HG03045 (cell line): Measurements from ENCODE around the gene ZDHHC11.
"Not testable (repeated sequence)": the region's sequence is repeated elsewhere in the genome, so short reads cannot be mapped to it uniquely, and the experiment has no call there.

Experiments used
- ATAC-seq: cut with Tn5 transposase; IDR thresholded peaks from one replicate; pipeline ENCODE4 v1.9.1; 2021; ENCODE audit warnings: mild to moderate bottlenecking, moderate library complexity; ENCODE audit not compliant: unreplicated experiment

The ZDHHC11 gene

GRCh38 chr5:763998-764781, 86.6 kb downstream of the ZDHHC11 start:
- no peak for ATAC-seq

DNA sequence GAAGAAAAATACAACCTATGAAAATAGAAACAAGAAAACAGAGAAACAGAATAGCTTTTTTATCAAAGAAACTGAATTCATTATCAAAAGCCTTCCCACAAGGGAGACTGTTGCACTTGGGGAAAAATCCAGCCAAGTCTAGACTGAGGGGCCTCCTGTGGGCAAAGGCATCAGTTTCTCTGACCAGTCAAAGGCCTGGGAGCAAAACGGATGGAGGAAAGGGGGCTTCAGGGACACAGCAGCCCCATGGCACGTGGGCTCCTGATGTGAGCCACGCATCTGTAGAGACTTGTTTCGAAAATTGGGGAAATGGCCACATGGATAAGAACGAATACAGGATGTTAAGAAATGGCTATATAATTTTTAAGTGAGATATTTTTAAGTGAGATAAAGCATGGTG, 87.4 kb downstream of the ZDHHC11 start:
- ATAC-seq = no peak

GRCh38 chr5:762996-763395, 87.8 kb downstream of the ZDHHC11 start:
- not testable (repeated sequence) for ATAC-seq

DNA sequence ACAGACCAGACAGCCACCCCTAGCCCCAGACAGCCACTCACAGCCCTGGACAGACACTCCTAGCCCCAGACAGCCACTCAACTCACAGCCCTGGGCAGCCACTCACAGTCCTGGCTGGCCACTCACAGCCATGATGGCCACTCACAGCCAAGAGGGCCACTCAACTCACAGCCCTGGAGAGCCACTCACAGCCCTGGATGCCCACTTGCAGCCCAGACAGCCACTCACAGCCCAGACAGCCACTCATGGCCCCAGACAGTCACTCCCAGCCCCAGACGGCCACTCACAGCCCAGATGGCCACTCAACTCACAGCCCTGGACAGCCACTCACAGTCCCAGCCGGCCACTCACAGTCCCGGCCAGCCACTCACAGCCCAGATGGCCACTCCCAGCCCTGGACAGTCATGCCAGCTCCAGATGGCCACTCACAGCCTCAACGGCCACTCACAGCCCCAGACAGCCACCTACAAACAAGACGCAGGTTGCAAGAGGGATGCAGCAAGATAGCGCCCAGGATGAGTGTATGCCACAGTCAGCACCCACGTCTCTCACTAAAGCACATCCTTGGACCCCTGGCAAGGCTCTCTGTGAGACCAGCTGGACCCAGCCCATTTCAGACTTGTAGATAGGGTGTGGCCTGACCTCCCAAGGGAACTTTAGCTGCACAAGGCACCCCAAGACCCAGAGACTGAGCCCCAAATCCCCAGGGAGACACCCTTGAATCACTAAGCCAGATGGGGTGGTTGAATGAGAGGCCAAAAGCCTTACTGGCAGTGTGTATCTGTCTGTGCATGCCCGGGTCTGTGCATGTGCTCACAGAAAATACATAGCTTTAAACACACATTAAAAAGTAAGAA, 88.7 kb downstream of the ZDHHC11 start:
- ATAC-seq = no peak

DNA sequence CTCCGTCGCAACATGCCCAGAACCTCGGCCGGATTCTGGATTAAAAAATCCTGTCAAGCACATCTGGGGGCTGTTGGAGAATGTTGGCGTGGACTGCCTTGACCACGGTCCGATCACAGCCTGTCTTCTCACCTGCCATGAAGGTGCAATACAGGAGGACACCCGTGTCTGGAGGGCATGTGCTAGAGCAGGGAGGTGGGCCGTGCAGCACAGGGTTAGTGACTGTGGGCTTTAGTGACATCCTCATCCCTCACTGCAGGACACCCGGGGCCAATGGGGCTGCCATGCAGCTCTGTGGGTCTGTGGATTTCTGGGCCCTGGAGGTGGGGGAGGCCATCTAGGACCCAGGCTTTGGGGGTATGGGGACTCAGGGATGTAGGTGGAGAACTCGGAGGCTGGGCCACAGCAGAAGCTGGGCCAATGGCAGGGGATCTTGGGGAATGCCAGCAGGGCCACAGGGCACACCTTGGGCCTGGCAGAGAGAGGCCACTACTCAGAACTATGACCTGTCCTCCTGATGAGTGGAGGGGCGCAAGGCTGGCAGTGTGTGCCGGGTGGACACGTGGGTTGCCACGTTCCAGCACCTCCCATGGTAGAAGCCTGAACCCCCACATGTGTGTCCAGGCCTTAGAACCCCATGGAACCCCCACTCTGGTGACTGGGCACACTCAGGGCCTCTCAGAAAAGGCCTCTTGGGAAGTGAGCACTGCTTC, 89.6 kb downstream of the ZDHHC11 start:
- ATAC-seq = no peak

DNA sequence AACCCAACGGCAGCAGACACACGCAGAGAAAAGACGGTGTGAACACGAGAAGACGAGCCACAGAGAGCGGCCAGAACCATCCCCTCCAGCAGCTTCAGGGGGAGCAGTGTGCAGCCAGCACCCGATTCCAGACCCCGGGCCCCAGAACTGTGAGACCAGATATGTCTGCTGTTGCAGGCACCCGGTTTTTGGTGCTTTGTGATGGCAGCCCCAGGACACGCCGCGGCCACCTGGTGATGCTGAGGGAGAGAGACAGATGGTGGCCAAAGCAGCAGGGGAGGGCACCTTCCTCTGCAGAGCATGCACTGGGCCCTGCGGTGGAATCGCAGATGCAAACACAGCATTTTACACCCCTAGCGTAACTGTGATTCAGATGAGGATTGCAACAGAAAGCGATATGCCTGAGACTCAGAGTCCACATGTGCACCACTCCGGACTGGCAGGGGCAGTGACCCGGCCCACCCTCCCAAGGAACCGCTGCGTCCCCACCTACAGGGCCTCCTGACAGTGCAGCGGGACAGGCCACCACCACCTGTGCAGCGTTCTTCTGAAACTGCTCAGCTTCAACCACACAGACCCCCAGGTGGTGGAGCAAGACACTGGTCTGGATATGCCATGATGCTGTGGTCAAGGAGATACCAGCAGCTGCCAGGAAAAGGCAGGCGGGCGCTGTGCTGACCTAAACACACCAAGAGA, 90.3 kb downstream of the ZDHHC11 start:
- ATAC-seq = no peak

DNA sequence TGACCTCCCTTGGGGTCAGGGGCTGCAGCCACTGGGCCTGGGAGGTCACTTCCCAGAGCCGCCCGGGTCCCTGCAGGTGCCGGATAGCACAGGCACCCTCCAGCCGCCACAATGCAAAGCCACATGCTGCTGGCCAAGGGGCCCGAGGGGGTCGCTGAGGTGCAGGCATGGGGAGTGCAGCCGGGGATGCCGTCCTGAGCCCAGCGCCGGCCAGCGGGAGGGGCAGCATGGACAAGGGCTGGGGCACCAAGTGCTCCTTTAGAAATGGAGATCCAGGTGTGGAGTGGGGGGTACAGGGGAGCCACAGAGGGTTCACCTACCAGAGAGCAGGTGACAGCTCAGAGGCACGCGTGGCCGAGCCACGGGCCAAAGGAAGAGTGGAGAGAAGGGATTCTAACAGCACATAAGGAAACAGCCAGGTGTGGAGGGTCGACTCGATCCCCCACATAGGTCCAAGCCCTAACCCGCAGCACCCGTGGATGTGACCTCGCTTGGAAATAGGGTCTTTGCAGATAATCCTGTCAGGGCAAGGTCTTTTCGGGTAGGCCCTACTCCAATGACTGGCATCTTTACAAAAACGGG, 90.9 kb downstream of the ZDHHC11 start:
- ATAC-seq = no peak

DNA sequence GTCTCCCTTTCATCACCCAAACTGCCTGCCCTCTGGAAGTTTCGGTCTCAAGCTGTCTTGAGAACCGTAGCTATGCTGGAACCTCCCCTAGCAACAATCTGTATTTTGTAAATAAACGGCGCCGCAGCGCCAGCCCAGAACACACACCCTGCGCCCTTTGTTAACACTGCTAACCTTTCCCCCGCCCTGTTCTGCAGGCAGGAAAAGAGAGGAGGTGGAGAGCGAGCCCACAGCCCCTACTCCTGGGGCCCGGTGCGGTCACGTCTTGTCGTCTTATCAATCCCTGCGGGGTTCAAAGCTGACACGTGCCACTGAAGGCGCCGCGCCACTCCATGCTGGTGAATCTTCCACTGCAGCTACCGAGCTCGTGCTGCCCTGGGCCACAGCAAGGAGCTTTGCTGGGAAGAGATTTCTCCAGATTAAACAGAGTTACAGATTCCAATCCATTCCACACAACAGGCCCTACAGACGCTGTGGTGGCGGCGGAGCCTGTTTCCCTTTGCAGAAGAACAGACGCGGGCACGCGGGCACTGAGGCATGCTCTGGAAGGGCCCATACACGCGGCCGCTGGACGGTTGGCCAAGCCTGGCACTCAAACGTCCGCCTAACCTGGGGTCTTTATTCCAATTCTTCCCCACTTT, 91.6 kb downstream of the ZDHHC11 start:
- ATAC-seq = no peak

- ATAC-seq = no peak
Measured at GRCh38 chr5:758698-759053, 92.1 kb downstream of the ZDHHC11 start.

DNA sequence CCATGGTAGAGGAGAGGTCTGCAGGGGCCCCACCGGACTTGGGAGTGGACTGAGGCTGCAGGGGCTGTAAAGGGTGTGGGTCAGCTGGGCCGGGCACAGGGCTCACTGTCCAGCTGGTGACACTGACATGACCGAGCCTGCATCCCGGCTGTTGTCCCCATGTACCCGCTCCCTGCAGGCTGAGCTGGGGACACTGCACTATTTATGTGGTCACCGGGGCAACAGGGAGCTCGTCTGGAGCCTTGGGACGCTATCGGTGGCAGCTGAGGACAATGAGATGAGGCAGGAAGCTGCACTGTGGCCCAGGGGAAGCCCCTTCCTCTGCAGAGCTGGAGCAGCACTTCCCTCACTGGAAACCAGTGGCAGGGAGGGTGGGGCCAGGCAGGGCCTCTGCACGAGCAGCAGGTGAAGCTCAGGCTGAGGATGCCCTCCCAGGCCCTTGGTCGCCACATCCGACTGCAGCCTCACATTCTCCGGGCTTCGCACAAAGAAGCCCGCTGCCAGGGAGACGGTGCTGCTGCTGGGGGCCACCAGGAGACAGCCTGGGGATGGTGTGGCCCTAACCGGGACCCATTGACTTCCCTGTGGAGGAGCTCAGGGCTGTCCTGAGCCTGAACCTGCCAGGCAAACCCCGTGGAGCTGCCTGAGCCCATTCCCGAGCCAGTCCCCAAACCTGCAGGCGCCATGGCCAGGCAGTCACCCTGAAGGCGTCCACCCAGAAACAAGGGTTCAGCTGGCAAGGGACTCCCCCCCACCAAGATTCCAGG, 92.7 kb downstream of the ZDHHC11 start:
- ATAC-seq = no peak

DNA sequence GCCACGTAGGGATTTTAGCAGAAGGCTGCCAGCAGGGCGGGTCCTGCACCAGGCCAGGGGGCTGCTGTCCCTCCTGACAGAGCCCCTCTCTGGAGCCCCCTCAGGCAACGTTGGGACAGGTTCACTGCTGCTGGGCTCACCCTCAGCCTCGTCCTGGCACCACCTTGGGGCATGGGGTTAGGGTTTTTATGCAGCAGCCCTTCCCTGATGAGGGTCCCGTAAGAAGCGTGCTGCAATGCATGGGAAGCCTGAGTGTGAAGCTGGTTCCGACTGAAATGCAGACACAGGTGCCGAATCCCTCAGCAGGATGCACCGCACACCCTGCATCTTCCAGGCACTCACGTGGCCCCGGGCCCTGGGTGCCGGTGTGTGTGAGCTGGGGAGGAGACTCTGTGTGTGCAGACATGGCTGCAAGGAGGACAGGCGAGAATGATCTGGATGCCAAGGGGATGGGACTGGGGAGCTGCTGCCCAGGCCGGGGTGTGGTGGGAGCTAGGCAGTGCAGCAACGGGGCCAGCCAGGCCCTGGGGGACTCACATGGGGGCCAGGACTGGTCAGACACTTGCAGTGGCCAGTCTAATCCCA, 93.3 kb downstream of the ZDHHC11 start:
- no peak for ATAC-seq

DNA sequence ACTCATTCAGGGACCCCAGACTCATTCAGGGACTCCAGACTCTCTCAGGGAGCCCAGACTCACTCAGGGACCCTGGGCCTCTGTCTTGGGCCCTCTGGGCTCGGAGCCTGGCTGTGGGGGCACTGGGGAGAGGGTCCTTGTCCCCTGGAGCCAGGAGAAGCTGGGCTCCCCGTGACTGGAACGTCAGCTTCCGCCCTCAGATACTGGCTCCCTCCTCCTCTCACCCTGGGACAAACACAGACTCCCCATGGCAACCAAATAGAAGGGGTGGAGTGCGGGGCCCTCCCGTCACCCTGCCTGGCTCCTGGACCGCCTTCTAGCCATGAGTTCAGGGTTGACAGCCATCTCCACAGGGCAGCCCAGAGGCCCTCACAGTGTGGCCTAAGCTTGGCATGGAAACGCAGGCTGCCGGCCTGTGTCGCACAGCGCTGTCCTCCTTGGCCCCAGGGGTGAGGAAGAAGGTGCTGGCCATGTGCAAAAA, 93.9 kb downstream of the ZDHHC11 start:
- no peak for ATAC-seq

GRCh38 chr5:756171-756570, 94.6 kb downstream of the ZDHHC11 start:
- no peak for ATAC-seq

DNA sequence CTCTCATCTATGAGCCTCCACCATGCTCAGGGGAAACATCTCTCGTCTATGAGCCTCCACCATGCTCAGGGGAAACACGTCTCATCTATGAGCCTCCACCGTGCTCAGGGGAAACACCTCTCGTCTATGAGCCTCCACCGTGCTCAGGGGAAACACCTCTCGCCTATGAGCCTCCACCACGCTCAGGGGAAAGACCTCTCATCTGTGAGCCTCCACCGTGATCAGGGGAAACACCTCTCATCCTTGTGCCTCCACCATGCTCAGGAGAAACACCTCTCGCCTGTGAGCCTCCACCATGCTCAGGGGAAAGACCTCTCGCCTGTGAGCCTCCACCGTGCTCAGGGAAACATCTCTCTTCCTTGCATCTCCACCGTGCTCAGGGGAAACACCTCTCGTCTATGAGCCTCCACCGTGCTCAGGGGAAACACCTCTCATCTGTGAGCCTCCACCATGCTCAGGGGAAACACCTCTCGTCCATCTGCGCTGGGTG, 96.6 kb downstream of the ZDHHC11 start:
- not testable (repeated sequence) for ATAC-seq

DNA sequence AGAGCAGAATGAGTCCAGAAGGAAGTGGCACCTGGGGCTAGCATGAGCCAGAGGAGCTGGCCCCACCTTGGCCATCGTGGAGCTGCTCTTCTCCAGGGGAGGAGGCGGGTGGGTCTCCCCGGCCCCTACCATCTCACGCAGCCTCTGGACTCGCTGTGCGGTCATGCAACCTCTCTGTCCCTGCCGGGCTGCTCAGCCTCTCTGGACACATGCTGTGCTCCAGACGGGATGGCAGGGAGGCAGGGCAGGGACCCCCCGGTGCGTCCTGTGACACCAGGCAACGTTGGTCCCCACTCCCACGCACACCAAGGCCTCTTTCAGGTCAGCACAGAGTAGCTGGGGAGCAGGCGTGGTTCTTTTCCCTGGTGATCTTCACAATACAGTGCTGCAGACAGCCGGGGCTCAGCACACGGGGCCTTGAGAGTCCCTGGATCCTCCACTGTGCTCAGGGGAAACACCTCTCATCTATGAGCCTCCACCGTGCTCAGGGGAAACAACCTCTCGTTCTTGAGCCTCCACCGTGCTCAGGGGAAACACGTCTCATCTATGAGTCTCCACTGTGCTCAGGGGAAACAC, 97.1 kb downstream of the ZDHHC11 start:
- ATAC-seq = not testable (repeated sequence)

GRCh38 chr5:752532-753115, 98.2 kb downstream of the ZDHHC11 start:
- ATAC-seq = not testable (repeated sequence)

- ATAC-seq = not testable (repeated sequence)
Measured at GRCh38 chr5:751992-752391, 98.8 kb downstream of the ZDHHC11 start.

GRCh38 chr5:751496-751895, 99.3 kb downstream of the ZDHHC11 start:
- no peak for ATAC-seq
